Measurements from ENCODE around the gene CPNE1. TPM values are rescaled to one million over a fixed set of nuclear protein-coding genes. Genes with fewer than 3 reads are reported as not detected.
A peak's percentile ranks its signal among the peaks of the same experiment; 100 is the strongest.

Gene CPNE1
- total RNA-seq, 2 experiments from 2014 or later, result 308 to 324 TPM

- Mint-ChIP-seq H3K27ac (peak overlapping the region; percentile 83), H3K9me3 (no peaks in the 10 kb centered on the region), H3K4me1 (ENCODE audit: low read depth) (peaks cover 41% of the 10 kb centered on the region), H3K36me3 (ENCODE audit: low read depth) (peaks cover 5% of the 10 kb centered on the region), H3K4me3 (peak overlapping the region; percentile 89), H3K27me3 (peaks cover 3% of the 10 kb centered on the region)
- POLR2A ChIA-PET, result interaction anchor here (0.8 to 6.4 kb wide), 10 partner anchors 10 to 123 kb away, joined by 3 to 163 read pairs (median 4); partner anchors contain the start of genes CPNE1, NFS1, RBM12 and RBM39
- intact Hi-C loops (cut with micrococcal nuclease), result loop anchor here (5.0 to 10.0 kb wide), 3 partner anchors 43 to 335 kb away; partner anchors contain the start of genes CPNE1, RBM12, RBM39 and SCAND1
- ATAC-seq (peak; percentile 35), DNase-seq (peak; percentile 92)
- CTCF ChIA-PET, result interaction anchor here (0.7 to 4.7 kb wide), 24 partner anchors 8 to 334 kb away, joined by 3 to 49 read pairs (median 4); partner anchors contain the start of genes CPNE1, ERGIC3, RBM12 and SCAND1
- TF ChIP-seq CTCF (IDR thresholded peaks at IDR 0.05), result peak; percentile 45
Measured at GRCh38 chr20:35619196-35620095, 45.3 kb downstream of the CPNE1 start.

DNA sequence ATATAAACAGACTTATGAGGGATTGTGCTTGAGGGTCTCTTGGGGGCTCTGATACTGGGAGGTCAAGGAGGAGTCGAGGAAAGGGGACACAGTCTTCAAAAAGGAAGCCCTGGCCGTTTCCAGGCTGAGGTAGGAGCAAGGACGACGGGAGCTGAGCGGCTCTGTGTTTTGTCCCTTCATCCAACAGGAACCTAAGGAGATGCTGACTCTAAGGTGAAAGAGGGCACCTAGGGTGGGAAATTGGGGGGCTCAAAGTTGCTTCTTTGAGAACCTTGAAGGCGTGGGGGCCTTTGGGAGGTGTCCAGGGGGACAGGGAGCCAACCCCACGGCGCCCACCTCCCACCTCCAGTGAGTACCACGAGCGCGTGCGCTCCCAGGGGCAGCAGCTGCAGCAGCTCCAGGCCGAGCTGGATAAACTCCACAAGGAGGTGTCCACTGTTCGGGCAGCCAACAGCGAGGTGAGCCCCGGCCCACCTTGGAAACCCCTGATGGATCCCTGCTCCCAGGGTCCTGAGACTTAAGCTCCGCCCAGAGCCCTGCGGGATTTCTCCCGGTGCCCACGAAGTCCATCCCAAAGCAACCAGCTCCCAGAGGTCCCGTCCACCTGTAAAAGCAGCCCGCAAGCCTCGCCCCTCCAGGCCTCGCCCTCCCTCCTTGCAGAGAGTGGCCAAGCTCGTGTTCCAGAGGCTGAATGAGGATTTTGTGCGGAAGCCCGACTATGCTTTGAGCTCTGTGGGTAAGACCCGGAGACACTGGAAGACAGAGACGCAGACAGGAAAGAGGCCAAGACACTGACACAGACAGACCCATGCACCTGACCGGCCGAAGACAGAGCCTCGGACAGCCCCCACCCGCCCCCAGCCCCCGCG is 46.2 kb downstream of the CPNE1 start:
- Mint-ChIP-seq H3K4me3 (peak overlapping the region; percentile 89), H3K36me3 (ENCODE audit: low read depth) (peaks cover 5% of the 10 kb centered on the region), H3K27me3 (peaks cover 3% of the 10 kb centered on the region), H3K9me3 (no peaks in the 10 kb centered on the region), H3K27ac (peak overlapping the region; percentile 87), H3K4me1 (ENCODE audit: low read depth) (peaks cover 42% of the 10 kb centered on the region)
- intact Hi-C loops (cut with micrococcal nuclease), result loop anchor here (5.0 to 10.0 kb wide), 3 partner anchors 44 to 336 kb away; partner anchors contain the start of genes CPNE1, RBM12, RBM39 and SCAND1
- peak; percentile 33 for DNase-seq
- ATAC-seq, result no peak
- CTCF ChIA-PET, result interaction anchor here (0.7 to 4.7 kb wide), 20 partner anchors 9 to 335 kb away, joined by 3 to 49 read pairs (median 6); partner anchors contain the start of genes CPNE1, NFS1, RBM12 and ROMO1
- no peak for TF ChIP-seq CTCF (IDR thresholded peaks at IDR 0.05)
- POLR2A ChIA-PET, result interaction anchor here (0.9 to 6.4 kb wide), 8 partner anchors 10 to 124 kb away, joined by 3 to 163 read pairs (median 10); partner anchors contain the start of genes CPNE1, NFS1, RBM12 and RBM39

DNA sequence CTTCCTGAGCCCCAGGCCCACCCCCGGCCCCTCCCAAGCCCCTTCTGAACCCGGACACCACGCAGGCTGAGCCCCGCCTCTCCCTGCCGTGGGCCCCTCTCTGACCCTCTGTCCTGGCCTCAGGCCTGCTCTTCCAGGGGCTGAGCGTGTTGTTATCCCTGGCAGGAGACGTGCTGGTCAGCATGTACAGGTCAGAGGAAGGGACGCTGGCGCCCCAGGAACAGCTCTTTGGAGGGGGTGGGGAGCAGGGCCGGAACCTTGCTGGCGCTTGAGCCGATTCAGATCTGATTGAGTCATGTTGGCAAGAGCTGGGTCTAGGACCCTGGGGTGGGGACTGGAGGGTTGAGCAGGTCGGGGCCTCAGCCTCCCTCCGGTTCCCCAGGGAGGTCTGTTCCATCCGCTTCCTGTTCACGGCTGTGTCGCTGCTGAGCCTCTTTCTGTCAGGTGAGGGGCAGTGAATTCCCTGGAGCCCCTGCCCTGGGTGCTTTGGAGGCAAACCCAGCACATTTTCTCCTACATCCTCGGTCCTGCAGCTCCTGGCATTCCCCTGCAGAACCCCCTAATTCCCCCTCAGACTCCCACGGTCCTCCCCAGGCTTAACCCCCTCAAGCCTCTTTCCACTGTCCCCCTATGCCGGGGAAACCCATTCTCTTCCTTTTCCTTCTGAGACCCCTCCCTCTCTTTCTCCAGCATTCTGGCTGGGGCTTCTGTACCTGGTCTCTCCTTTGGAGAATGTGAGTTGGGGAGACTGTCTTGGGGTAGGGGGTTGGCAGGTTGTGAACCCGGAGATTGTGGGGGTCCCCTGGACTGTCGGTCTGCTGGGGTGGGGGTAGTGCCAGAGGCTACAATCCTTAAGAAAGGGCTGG is 47.1 kb downstream of the CPNE1 start:
- Mint-ChIP-seq H3K9me3 (no peaks in the 10 kb centered on the region), H3K4me1 (ENCODE audit: low read depth) (peaks cover 42% of the 10 kb centered on the region), H3K4me3 (peak overlapping the region; percentile 89), H3K27ac (peak overlapping the region; percentile 87), H3K36me3 (ENCODE audit: low read depth) (peaks cover 5% of the 10 kb centered on the region), H3K27me3 (peaks cover 3% of the 10 kb centered on the region)
- CTCF ChIA-PET, result interaction anchor here (0.9 to 4.7 kb wide), 7 partner anchors 13 to 122 kb away, joined by 3 to 49 read pairs (median 6); partner anchors contain the start of genes CPNE1 and RBM12
- POLR2A ChIA-PET, result interaction anchor here (0.9 to 6.4 kb wide), 11 partner anchors 12 to 337 kb away, joined by 4 to 163 read pairs (median 7); partner anchors contain the start of genes CEP250, CPNE1, NFS1 and RBM12
- DNase-seq (peak; percentile 79), ATAC-seq (peak; percentile 19)
- intact Hi-C loops (cut with micrococcal nuclease), result loop anchor here (5.0 to 10.0 kb wide), 3 partner anchors 45 to 337 kb away; partner anchors contain the start of genes CPNE1, RBM12, RBM39 and SCAND1
- TF ChIP-seq CTCF (IDR thresholded peaks at IDR 0.05), result peak; percentile 56

All from activated CD8-positive, alpha-beta T cell treated with anti-CD3 and anti-CD28 coated beads for 36 hours (primary cell).